HG02571 (cell line): ENCODE data around the gene BOLA1.
"Not testable (repeated sequence)": the region's sequence is repeated elsewhere in the genome, so short reads cannot be mapped to it uniquely, and the experiment has no call there.

Source experiments
- ATAC-seq: cut with Tn5 transposase; IDR thresholded peaks from one replicate; pipeline ENCODE4 v1.9.1; 2021; ENCODE audit warnings: mild to moderate bottlenecking, moderate library complexity; ENCODE audit not compliant: unreplicated experiment

BOLA1 gene

DNA sequence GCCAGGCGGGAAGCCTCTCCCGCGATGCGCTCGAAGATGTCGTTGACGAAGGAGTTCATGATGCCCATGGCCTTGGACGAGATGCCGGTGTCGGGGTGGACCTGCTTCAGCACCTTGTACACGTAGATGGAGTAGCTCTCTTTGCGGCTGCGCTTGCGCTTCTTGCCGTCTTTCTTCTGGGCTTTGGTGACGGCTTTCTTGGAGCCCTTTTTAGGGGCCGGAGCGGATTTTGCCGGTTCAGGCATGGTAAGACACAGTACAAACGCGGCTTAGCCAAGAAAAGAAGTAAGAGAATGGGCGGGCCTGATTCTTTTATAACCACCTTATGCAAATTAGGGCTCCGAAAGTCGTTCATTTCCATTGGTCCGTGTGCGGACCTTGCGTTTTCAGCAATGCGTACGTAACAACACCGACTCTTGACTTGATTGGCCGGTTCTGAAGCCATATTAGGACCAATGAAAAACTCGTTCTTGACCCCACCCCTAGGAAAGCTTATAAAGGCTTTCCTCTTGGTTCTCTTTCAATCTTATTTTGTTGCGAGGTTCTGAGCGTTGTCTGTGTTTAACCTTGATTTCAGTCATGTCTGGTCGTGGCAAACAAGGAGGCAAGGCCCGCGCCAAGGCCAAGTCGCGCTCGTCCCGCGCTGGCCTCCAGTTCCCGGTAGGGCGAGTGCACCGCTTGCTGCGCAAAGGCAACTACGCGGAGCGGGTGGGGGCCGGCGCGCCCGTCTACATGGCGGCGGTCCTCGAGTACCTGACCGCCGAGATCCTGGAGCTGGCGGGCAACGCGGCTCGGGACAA lies 12.8 kb upstream of the BOLA1 start:
- ATAC-seq, result peak; percentile 60

DNA sequence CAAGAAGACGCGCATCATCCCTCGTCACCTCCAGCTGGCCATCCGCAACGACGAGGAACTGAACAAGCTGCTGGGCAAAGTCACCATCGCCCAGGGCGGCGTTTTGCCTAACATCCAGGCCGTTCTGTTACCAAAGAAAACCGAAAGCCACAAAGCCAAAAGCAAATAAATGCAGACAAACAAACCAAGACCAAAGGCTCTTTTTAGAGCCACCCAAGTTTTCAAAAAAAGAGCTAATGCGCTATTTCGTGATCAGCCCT lies 12.2 kb upstream of the BOLA1 start:
- not testable (repeated sequence) for ATAC-seq

DNA sequence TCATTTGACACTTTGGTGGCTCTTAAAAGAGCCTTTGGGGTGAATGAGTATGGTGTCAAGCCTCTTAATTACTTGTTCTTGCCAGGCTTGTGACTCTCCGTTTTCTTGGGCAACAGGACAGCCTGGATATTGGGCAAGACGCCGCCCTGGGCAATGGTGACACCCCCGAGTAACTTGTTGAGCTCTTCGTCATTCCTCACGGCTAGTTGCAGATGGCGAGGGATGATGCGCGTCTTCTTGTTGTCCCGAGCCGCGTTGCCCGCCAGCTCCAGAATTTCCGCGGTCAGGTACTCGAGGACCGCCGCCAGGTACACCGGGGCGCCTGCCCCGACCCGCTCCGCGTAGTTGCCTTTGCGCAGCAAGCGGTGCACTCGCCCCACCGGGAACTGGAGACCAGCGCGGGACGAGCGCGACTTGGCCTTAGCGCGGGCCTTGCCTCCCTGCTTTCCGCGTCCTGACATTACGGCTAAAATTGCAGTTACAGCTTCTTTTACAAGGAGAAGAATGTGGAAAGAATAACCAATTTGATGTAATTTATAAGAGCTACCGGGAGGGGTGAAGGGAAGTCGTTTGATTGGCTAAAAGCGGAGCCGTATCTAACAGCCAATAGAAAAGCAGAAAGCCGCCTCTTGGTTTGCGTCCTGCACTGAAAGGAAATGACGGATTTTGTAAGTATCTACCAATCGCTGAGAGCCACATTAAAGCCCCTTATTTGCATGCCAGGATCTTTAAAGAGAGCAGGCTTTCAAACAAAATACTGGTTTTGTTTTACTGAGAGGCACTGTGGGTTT lies 11.7 kb upstream of the BOLA1 start:
- peak; percentile 47 for ATAC-seq

DNA sequence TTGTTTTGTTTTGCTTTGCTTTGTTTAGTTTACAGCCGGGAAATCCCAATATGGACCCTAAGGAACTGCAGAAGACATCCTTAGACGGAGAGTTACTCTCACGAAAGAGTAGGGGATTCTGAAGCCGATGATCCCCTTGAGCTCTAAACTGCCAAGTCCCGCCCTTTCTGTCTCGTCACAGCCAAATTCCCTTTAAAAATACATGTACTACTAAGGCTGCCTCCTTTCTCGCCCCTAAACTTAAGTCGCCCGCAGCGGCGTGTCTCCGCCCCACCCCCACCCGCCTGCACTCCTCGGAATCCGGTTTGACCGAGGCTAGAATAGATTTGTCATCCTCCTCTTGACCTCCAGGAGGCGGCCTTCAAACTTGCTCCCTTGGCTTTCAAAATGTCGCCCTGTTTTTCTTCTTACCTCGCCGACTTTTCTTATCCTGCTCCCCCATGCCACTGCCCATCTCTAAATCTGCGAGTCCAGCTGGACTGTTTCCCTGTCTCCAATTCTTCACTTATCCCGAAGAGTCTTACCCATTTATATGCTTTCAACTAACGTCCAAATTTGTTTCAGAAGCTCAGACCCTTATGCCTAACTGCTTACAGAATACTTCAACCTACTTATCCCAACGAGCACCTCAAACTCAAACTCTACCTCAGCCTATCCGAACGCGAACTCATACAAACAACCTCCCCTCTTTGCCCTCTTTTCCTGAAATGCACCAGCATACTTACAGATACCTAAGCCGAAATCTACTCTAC lies 10.9 kb upstream of the BOLA1 start:
- ATAC-seq, result peak; percentile 14

DNA sequence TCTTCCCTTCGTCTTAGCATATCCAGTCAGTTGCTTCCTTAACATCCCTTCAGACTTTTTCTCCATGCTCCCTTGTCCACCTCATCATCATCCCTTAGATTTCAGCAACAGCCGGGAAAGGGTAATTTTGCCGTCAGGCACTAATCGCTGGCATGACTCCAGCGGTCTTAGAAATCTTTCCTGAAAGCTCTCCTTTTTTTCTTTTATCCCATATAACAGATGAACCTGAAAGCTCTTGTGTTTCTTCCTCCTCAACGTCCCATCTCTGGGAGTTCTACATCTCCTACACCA lies 10.4 kb upstream of the BOLA1 start:
- no peak for ATAC-seq

DNA sequence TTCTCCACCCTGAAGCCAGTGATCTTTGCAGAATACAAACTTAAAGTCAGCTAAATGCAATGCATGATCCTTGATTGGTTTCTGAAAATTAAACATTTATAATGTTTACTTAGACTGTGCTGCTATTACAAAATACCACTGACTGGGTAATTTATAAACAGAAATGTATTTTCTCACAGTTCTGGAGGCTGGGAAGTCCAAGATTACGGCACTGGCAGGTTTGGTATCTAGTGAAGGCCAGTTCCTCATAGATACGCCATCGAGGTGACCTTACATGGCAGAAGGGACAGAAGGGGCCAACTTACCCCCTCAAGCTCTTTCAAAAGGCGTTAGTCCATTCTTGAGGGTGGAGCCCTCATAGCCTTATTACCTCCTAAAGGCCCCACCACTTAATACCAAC lies 2.8 kb upstream of the BOLA1 start:
- no peak for ATAC-seq

DNA sequence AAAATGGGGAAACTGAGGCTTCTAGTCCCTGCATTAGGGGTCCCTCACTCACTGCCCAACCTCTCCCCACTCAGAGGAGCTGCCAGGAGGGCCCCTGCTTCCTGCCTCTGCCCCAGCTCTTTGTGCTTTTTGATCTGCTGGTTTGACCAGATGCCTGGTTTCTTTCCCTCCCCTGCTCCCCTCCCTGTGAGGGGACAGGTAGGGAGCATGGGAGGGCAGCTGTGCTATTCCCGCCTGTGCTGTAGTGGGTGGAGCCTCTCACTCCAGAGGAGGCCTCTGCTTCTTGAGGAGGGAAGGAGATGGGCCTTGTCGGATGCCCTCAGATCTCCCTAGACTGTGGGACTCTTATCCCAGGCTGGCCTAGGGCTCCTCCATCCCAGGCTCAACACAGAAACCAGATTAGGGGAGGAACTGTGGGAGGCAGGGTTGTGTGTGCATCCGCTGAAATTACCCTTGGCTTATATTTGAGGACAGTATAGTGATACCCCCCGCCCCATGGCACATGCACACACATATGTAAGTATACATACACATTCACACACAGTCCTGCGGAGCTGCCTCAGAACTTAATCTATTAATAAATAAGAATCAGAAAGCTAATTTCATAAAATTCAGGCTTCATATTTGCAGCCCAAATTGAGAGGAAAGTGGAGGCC lies 4.6 kb downstream of the BOLA1 start:
- ATAC-seq, result no peak

DNA sequence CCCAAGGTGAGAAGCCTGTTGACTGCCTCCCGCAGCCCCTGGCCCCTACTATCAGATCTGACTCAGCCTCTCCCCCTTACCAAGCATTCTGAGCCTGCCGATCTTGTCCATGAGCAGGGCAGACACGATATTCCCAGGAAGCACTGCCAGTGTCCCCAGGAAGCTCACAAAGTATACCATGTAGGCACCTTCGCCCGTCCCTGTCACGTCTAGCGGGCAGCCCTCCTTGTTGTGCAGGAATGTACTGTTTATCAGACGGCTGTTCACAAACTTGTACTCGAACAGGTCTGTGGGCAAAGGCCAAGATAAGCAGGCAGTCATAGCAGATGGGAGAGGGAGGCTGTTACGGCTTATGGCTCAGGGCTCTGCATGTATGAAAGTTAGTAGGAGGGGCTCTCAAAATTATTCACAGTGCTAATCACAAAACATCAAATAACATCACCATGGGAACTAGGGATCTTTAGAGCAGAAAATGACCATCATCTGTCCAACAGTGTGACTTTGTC lies 7.3 kb downstream of the BOLA1 start:
- ATAC-seq, result no peak

DNA sequence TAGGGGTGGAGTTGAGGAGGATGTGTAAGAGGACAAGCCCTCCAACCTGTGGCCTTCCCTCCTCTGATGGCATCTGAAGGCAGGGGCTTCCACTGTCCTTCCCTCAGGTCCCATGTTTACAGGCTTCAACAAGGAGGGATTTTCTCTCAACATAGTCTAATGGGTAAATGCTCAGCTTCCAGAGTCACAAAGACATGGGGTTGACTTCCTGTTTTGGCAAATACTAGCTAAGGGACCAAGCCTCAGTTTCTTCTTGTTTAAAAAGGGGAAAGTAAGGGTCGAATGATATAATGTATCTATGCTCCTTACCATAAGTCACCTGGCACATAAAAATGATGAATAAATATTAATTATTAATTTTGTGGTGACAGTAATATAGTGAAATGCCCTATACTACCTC lies 15.2 kb downstream of the BOLA1 start:
- no peak for ATAC-seq

DNA sequence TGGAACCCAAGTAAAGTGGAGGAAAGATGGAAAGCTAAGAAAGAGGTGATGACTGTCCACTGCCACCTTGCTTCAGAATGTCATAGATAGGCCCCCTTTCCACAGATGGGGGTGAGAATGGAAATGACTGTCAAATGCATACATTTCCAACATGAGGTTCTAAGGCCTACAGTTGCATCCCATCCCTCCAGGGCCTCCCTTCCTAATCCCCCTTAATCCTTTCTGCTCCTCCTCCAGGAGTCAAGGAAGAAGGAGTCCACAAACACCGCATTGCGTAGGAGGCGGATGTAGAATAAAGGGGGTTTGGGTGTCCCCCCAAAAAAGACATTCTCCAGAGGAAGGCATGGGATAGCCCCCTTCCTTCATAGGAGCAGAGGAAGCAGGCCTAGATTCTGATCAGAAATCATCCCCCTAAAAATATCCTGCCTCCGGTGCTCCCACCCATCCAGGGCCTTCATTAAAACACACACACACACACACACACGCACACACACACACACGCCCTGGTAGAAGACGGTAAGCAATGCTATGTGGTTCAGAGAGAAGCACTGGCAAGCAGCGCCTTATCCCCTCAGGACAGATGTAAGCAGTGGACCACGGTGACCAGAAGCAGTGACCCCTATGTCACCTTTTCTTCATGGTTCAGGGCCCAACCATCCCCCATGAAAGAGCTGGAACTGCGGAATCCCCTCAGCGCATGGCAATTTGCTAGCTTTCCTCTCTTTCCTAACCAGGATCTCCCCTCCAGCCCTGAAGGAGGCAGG lies 16.2 kb downstream of the BOLA1 start:
- no peak for ATAC-seq

DNA sequence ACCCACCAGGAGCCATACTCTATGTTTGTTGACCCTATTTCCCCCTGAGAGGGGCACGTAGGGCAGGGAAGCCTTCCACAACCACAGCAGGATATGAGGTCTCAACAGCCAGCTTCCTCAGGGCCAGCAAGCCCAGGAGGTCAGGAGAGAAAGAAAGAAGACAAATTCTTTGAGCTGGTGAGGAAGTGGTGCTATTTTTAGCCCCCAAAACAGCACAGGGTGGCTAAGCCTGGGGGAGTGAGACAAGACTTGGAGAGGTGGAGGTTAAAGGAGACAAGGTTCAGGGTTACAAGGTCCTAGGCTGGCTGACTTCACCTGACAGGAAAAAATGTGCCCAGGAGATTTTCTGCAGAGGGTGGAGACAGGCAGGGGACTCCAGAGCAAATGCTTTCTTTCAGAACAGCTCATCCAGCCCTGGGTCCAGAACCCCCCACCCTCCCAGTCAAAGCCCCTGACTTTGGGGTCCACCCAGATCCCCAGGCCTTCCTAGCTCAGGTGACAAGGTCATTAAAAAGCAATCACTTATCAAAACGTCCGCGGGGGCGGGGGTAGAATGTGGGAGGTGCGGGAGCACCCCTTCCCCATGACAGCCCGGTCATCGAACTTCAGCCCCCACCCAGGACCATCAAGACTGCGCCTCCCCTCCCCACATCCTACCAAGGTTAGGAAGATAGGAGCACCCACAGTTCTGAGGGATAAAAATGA lies 17.0 kb downstream of the BOLA1 start:
- ATAC-seq, result no peak

DNA sequence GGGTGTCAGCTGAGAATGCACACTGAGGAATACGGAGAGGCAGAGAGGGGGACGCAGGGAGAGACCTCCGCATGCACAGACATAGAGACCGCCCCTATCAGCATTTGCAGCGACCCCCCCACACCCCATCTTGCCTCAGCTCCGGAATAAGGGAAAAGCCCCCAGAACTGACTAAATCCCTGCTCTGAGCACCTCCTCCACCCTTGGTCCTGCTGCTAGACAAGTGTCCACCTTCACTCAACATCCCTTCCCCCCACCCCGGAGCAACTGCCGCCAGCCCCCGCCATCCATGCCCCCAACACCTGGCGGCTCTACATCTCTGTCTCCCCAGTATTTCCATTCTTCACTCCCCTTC lies 17.5 kb downstream of the BOLA1 start:
- no peak for ATAC-seq

DNA sequence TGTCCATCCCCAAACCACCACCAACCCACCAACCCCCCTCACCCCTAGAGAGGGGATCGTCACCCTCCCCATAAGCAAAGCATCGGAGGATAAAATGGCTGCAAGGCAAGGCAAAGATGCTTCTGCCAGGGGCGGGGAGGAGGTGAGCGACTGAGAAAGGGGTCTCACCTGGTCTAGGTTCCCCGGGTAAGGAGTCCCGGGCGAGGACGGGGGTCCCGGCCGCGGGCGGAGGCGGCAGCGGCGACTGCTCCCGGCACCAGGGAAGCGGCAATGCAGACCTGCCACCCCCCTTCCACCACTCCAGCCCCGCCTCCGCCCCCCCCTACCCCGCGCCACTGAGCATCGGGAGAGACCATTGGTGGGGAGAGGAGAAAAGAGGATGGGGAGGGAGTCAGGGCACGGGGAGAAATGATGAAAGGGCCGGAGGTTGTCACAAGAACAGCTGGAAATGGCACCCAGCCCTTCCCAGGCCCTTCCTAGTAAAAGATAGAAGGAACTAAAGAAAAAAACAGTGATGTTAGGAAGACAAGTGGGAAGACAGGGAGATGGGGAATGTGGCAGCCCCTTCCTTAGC lies 18.3 kb downstream of the BOLA1 start, which contains the start of gene SV2A:
Gene SV2A (minus strand): TSS at position 274 of the 574 bp plus-strand sequence. CDS start 4,004 bp downstream, outside the sequence.
- ATAC-seq, result no peak

DNA sequence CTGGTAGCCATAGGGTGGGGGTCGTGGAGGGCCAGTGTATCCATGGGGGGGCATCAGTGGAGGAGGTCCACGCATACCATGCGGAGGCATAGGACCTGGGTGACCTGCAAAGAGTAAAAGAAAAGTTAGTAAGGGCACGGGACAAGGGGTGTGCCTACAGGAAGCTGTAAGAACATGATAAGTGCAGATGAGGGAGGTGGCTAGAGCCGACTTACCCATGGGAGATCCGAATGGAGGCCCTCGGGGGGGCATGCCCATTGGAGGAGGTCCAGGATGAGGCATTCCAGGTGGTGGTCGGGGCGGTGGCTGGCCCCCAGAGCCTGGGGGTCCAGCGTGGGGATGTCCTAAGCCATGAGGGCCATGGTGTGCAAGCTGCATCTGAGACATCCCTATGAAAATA lies 24.3 kb downstream of the BOLA1 start:
- ATAC-seq, result no peak

DNA sequence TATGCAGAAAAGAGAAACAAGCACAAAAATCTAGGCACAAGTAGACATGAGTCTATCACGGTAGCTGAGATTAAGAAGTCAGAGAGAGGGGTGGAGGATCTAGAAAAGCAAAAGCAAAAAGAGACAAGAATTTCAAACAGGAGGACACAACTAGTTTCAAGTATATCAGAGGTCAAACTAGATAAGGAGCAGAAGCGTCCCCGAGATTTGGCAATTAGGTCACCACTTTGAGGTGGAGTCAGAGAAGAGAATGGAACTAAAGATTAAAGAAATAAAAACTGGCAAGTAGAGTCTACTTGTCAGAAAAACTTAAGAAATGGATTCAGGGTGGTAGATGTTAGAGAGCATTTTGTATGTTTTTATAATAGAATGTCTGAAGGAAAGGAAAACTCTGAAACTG lies 26.0 kb downstream of the BOLA1 start:
- no peak for ATAC-seq

DNA sequence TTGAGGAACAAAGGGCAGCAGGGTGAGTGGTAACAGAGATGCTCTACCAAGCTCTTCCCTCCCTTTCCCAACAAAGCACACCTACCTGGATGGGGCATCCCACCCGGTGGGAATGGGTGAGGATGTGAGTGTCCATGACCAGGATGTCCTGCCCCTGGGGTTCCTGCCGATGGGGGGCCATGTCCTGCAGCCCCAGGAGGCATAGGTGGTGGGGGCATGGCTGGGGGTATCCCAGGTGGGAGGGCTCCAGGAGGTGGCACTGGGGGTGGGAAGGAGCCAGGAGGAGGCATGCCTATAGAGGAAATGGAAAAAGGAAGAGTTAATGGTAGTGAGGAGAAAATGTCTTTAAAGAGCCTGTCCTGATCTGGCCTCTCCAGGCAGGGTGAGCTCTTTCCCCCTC lies 26.4 kb downstream of the BOLA1 start:
- ATAC-seq, result no peak

DNA sequence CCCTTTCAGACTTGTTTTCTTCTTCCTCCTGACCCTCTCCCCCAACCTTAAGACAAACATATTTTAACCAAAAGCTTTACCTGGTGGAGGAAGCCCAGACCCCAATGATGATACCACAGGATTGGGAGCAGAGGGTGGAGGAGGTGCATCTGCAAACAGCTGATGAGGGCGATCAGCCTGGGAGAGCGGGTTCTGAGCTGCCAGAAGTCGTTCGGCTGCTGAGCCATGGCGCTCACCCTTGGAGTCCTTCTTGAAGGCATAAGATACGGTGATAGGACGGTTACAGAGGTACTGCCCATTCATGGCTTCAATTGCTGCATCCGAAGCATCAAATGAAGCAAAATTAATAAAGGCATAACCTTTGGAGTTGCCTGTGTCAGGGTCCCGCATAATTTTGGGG lies 26.9 kb downstream of the BOLA1 start:
- no peak for ATAC-seq

DNA sequence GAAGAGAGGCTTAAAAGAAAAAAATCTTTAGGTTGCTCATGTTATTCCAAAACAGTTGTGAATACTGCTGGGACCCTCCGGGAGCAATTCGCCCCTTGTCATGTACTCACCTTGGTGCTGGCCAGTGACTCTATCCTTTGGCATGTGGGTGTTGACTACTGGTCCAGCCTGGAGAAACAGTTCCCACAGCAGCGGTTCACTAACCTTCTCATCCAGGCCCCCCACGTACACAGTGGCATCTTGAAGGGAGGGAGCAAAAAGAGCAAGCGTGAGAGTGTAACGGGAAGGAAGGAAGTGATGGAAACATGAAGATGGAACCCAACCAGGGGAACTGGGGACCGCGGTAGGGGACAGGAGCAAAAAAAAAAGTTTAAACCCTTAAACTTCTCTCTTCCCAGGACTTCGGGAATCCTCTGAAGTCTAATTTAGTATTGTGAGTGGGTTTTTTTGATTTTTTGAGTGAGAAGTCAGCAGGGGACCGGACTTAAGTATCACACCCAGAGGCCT lies 27.7 kb downstream of the BOLA1 start:
- ATAC-seq, result no peak
